IMR-90 (cell line): ENCODE results near the gene KLK8. TPM values are rescaled to one million over a fixed set of nuclear protein-coding genes. Genes with fewer than 3 reads are reported as not detected.

Experiments used
- ATAC-seq: fragments of 200-7000 bp; cut with Tn5 transposase; 2 replicates; pipeline ENCODE4 v1.9.1; 2020; ENCODE audit warnings: low read depth, mild to moderate bottlenecking, moderate library complexity
- BruUV-seq: library from RNA; stranded (reverse); fragments of 400-500 nt; replicated peaks from 2 replicates; lab custom pipeline; 2021; lab: Mats Ljungman, UMichigan
- CTCF ChIA-PET: fragments of 300-600 bp; formaldehyde crosslinking; extraction: SDS; loops from one replicate; lab custom pipeline; 2021; ENCODE audit warnings: antibody characterized with exemption; lab: Yijun Ruan, JAX
- POLR2A ChIA-PET: fragments of 300-600 bp; sonication (Branson Sonifier 250); formaldehyde crosslinking; loops from one replicate; lab custom pipeline; 2022; ENCODE audit warnings: antibody characterized with exemption; ENCODE audit not compliant: unreplicated experiment; lab: Charles Lee
- DNase-seq: peaks from one replicate; pipeline ENCODE4 v3.0.0; 2013
- H2AFZ ChIP-seq: replicated peaks from 2 replicates; pipeline ENCODE3; 2013; ENCODE audit warnings: low read length, mild to moderate bottlenecking; ENCODE audit not compliant: poor library complexity
- H2AK5ac ChIP-seq: 2 replicates; pipeline ENCODE4 v1.6.1; 2013; ENCODE audit warnings: low read depth, low read length, inconsistent platforms
- H2AK9ac ChIP-seq: replicated peaks from 2 replicates; pipeline ENCODE3; 2013; ENCODE audit warnings: mild to moderate bottlenecking, low read depth, low read length, moderate library complexity; ENCODE audit not compliant: poor library complexity
- H2BK120ac ChIP-seq: 2 replicates; pipeline ENCODE4 v1.6.1; 2013; ENCODE audit warnings: low read depth, low read length, inconsistent platforms
- H2BK15ac ChIP-seq: 3 replicates; pipeline ENCODE4 v1.6.1; 2013; ENCODE audit warnings: low read depth, low read length, inconsistent platforms
- H2BK20ac ChIP-seq: 2 replicates; pipeline ENCODE4 v1.6.1; 2013; ENCODE audit warnings: low read depth, mild to moderate bottlenecking, inconsistent platforms, low read length, moderate library complexity
- H2BK5ac ChIP-seq: 2 replicates; pipeline ENCODE4 v1.6.1; 2013; ENCODE audit warnings: mild to moderate bottlenecking, low read depth, low read length, inconsistent platforms; ENCODE audit not compliant: poor library complexity, severe bottlenecking
- H3K14ac ChIP-seq: replicated peaks from 2 replicates; pipeline ENCODE4 v1.6.1; 2013; ENCODE audit warnings: low read depth, low read length, inconsistent platforms
- H3K18ac ChIP-seq: 2 replicates; pipeline ENCODE4 v1.6.1; 2013; ENCODE audit warnings: low read depth, low read length, control low read depth
- H3K23ac ChIP-seq: 2 replicates; pipeline ENCODE4 v1.6.1; 2013; ENCODE audit warnings: low read depth, low read length, inconsistent platforms
- H3K27ac ChIP-seq: 2 replicates; pipeline ENCODE4 v1.5.1; 2013; ENCODE audit warnings: mild to moderate bottlenecking, control low read depth, low read length; ENCODE audit not compliant: insufficient read depth
- H3K27me3 ChIP-seq: 2 replicates; pipeline ENCODE4 v1.6.1; 2013; ENCODE audit warnings: low read length; ENCODE audit not compliant: control insufficient read depth, insufficient read depth
- H3K36me3 ChIP-seq: 2 replicates; pipeline ENCODE4 v1.6.1; 2013; ENCODE audit warnings: low read length, mixed read lengths; ENCODE audit not compliant: control insufficient read depth, insufficient read depth
- H3K4ac ChIP-seq: 2 replicates; pipeline ENCODE4 v1.6.1; 2013; ENCODE audit warnings: low read depth, low read length, inconsistent platforms
- H3K4me1 ChIP-seq: 2 replicates; pipeline ENCODE4 v1.6.1; 2013; ENCODE audit warnings: low read length, mixed read lengths; ENCODE audit not compliant: control insufficient read depth, insufficient read depth
- H3K4me2 ChIP-seq: 2 replicates; pipeline ENCODE4 v1.6.1; 2013; ENCODE audit warnings: low read depth, mild to moderate bottlenecking, control low read depth, low read length, moderate library complexity
- H3K4me3 ChIP-seq: 2 replicates; pipeline ENCODE4 v1.5.1; 2013; ENCODE audit warnings: low read depth, mild to moderate bottlenecking, control low read depth, low read length, moderate library complexity; ENCODE audit not compliant: insufficient read depth
- H3K56ac ChIP-seq: 2 replicates; pipeline ENCODE4 v1.6.1; 2013; ENCODE audit warnings: low read length, inconsistent platforms; ENCODE audit not compliant: insufficient read depth; ENCODE audit errors: extremely low read depth
- H3K79me1 ChIP-seq, 2 experiments: 2 replicates each; pipeline ENCODE4 v1.6.1; 2013; ENCODE audit warnings: low read length in 2 of 2, inconsistent platforms in 1 of 2, low read depth in 1 of 2
- H3K9ac ChIP-seq: 2 replicates; pipeline ENCODE4 v1.6.1; 2013; ENCODE audit warnings: low read depth, low read length, control low read depth
- H3K9me1 ChIP-seq: 2 replicates; pipeline ENCODE4 v1.6.1; 2013; ENCODE audit warnings: low read length, inconsistent platforms; ENCODE audit not compliant: insufficient read depth
- H3K9me3 ChIP-seq: 2 replicates; pipeline ENCODE4 v1.6.1; 2013; ENCODE audit warnings: low read length; ENCODE audit not compliant: control insufficient read depth, insufficient read depth
- H4K20me1 ChIP-seq: 2 replicates; pipeline ENCODE4 v1.6.1; 2013; ENCODE audit warnings: low read length, inconsistent platforms; ENCODE audit not compliant: insufficient read depth
- H4K5ac ChIP-seq: 2 replicates; pipeline ENCODE4 v1.6.1; 2013; ENCODE audit warnings: mild to moderate bottlenecking, low read depth, low read length, control low read depth
- H4K8ac ChIP-seq, 2 experiments: 2 replicates each; pipeline ENCODE4 v1.6.1; 2013; ENCODE audit warnings: low read depth in 2 of 2, low read length in 2 of 2, control low read depth in 1 of 2, inconsistent platforms in 1 of 2
- H4K91ac ChIP-seq: 2 replicates; pipeline ENCODE4 v1.6.1; 2013; ENCODE audit warnings: low read depth, low read length, inconsistent platforms; ENCODE audit not compliant: insufficient read depth
- BHLHE40 ChIP-seq: fragments of 150-350 bp; IDR thresholded peaks from 2 replicates; pipeline ENCODE4 v1.6.1; 2016; ENCODE audit warnings: mild to moderate bottlenecking, low read depth, low read length
- CEBPB ChIP-seq: IDR thresholded peaks from 2 replicates; pipeline ENCODE4 v1.6.1; 2012; ENCODE audit warnings: low read depth, low read length, improper control_type of control experiment
- CHD1 ChIP-seq: IDR thresholded peaks from 2 replicates; pipeline ENCODE4 v1.6.1; 2012; ENCODE audit warnings: low read depth, low read length, improper control_type of control experiment
- FOS ChIP-seq: fragments of 150-350 bp; IDR thresholded peaks from 2 replicates; pipeline ENCODE4 v1.6.1; 2016; ENCODE audit warnings: low read depth, low read length
- MAFK ChIP-seq: IDR thresholded peaks from 2 replicates; pipeline ENCODE4 v1.6.1; 2012; ENCODE audit warnings: low read depth, low read length, improper control_type of control experiment
- MAZ ChIP-seq: IDR thresholded peaks from 2 replicates; pipeline ENCODE4 v1.6.1; 2012; ENCODE audit warnings: low read depth, mild to moderate bottlenecking, low read length, improper control_type of control experiment, moderate library complexity, borderline replicate concordance
- MXI1 ChIP-seq: IDR thresholded peaks from 2 replicates; pipeline ENCODE4 v1.6.1; 2012; ENCODE audit warnings: low read depth, mild to moderate bottlenecking, low read length, moderate library complexity, borderline replicate concordance
- POLR2A ChIP-seq: IDR thresholded peaks from 2 replicates; pipeline ENCODE4 v1.6.1; 2012; ENCODE audit warnings: mild to moderate bottlenecking, low read depth, low read length
- RCOR1 ChIP-seq: IDR thresholded peaks from 2 replicates; pipeline ENCODE4 v1.6.1; 2012; ENCODE audit warnings: mild to moderate bottlenecking, low read length, improper control_type of control experiment; ENCODE audit not compliant: insufficient replicate concordance
- SMC3 ChIP-seq: fragments of 150-350 bp; IDR thresholded peaks from 2 replicates; pipeline ENCODE4 v1.6.1; 2016; ENCODE audit warnings: low read depth, mild to moderate bottlenecking, antibody characterized with exemption, low read length, moderate library complexity
- WGBS, 2 experiments: methylation state at CpG; one replicate each; pipeline versions ENCODE4 v1.1.5 to v1.1.7; 2013; ENCODE audit warnings: missing lambda C conversion rate in 2 of 2; ENCODE audit not compliant: insufficient read length in 1 of 2; ENCODE audit errors: extremely low coverage in 2 of 2; 5-methylcytosine and 5-hydroxymethylcytosine counted together
- dilution Hi-C: fragments of 300-500 bp; cut with HindIII; formaldehyde crosslinking; loops from one replicate; pipeline ENCODE4 v1.14.3; 2018; ENCODE audit warnings: low sequenced_read_pairs; ENCODE audit not compliant: unreplicated experiment
- in situ Hi-C: fragments of 300-500 bp; cut with MboI; formaldehyde crosslinking; loops from 3 replicates; pipeline ENCODE4 v1.14.3; 2019; ENCODE audit warnings: low sequenced_read_pairs, inconsistent platforms, mixed read lengths
- intact Hi-C: fragments of 100-400 bp; cut with micrococcal nuclease; formaldehyde crosslinking; loops from 2 replicates; pipeline ENCODE4 v1.10.0; 2022
- polyA plus RNA-seq, 3 experiments: library from polyadenylated mRNA; depleted of rRNA; stranded (reverse); fragments of >200 nt; gene quantifications; 2 replicates each; pipeline ENCODE4 v1.2.3, GENCODE V29; 2012; ENCODE audit warnings: low replicate concordance in 1 of 3
- total RNA-seq: library from RNA; depleted of rRNA; stranded (reverse); fragments of >200 nt; gene quantifications from 2 replicates; pipeline ENCODE4 v1.2.3, GENCODE V29; 2012
- TF ChIP-seq, protein P1 (sequence below): fragments of 150-350 bp; IDR thresholded peaks from 2 replicates; pipeline ENCODE4 v1.6.1; 2017; ENCODE audit warnings: mild to moderate bottlenecking, antibody characterized with exemption, low read length, low read depth
- TF ChIP-seq, protein P2 (sequence below): fragments of 150-350 bp; IDR thresholded peaks from 2 replicates; pipeline ENCODE4 v1.6.1; 2016; ENCODE audit warnings: low read depth, mild to moderate bottlenecking, low read length, moderate library complexity, borderline replicate concordance

Gene KLK8
- total and polyA plus RNA-seq, 2 of the 4 experiments (the other 2 are of a cell fraction): not detected

DNA sequence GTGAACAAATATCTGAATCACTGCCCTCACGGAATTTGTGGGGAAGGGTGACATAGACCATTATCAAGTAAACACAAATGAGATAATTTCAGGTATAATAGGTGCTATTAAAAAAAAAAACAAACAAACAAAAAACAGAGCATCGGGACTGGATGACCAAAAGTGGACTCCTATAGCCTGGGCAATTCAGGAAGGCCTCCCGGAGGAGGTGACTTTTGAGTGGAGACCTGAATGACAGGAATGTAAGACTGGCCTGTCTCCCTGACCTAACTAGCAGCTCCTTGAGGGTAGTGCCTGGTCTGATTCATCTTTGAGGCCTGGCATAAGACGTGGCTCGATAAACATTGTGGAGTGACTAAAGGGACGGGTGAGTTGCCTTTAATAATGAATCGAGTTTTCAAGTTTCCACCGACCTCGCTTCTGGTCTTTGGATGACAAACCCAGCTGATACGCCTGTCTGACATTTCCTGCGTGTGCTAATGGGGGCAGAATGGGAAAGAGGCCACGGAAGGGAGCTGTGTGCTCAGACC lies 11.3 kb upstream of the KLK8 start:
- no peak overlapping the region for H2BK20ac ChIP-seq
- H3K23ac ChIP-seq: no peak overlapping the region
- no peak overlapping the region for H3K4ac ChIP-seq
- H2BK15ac ChIP-seq: no peak overlapping the region
- TF ChIP-seq MAZ (no peak), MXI1 (no peak), POLR2A (no peak), CEBPB (no peak), MAFK (no peak), CHD1 (no peak), BHLHE40 (no peak), RCOR1 (no peak), SMC3 (no peak), FOS (no peak)
- TF ChIP-seq, protein P1, sequence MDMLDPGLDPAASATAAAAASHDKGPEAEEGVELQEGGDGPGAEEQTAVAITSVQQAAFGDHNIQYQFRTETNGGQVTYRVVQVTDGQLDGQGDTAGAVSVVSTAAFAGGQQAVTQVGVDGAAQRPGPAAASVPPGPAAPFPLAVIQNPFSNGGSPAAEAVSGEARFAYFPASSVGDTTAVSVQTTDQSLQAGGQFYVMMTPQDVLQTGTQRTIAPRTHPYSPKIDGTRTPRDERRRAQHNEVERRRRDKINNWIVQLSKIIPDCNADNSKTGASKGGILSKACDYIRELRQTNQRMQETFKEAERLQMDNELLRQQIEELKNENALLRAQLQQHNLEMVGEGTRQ: no peak
- TF ChIP-seq, protein P2, sequence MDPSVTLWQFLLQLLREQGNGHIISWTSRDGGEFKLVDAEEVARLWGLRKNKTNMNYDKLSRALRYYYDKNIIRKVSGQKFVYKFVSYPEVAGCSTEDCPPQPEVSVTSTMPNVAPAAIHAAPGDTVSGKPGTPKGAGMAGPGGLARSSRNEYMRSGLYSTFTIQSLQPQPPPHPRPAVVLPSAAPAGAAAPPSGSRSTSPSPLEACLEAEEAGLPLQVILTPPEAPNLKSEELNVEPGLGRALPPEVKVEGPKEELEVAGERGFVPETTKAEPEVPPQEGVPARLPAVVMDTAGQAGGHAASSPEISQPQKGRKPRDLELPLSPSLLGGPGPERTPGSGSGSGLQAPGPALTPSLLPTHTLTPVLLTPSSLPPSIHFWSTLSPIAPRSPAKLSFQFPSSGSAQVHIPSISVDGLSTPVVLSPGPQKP: no peak
- no peak overlapping the region for H2BK120ac ChIP-seq
- in situ Hi-C loops: no loop called here
- POLR2A ChIA-PET: no interaction called here
- peaks cover 5% of the 10 kb centered on the region; the same call in 1 of the 2 replicates for H3K27me3 ChIP-seq
- H4K5ac ChIP-seq: no peak overlapping the region
- no peak overlapping the region for H4K8ac ChIP-seq
- no peak overlapping the region for H3K18ac ChIP-seq
- H3K9me1 ChIP-seq: no peaks in the 10 kb centered on the region
- no peak overlapping the region for H3K4me3 ChIP-seq
- no TSS peak for BruUV-seq
- H3K79me1 ChIP-seq: no peaks in the 10 kb centered on the region
- CTCF ChIA-PET: interaction anchor here (0.7 kb wide), 1 partner anchor 8 kb away, joined by 3 read pairs; no protein-coding TSS in a partner anchor
- no peak overlapping the region for H3K56ac ChIP-seq
- H3K9me3 ChIP-seq: peaks cover 2% of the 10 kb centered on the region; the same call in 1 of the 2 replicates
- no peak overlapping the region for H3K9ac ChIP-seq
- H3K4me1 ChIP-seq: no peaks in the 10 kb centered on the region
- no peak overlapping the region for H2AFZ ChIP-seq
- no peak overlapping the region for H3K27ac ChIP-seq
- intact Hi-C loops: loop anchor here (10.0 kb wide), 1 partner anchor 658 kb away; no protein-coding TSS in a partner anchor
- H4K20me1 ChIP-seq: no peaks in the 10 kb centered on the region
- WGBS, 2 experiments: 54% methylated on average over 7 of the region's 12 CpGs; no CpG with 5 or more reads in 1 of the 2 experiments
- dilution Hi-C loops: no loop called here
- no peak for ATAC-seq
- no peak overlapping the region for H2AK5ac ChIP-seq
- no peak overlapping the region for H4K91ac ChIP-seq
- no peak overlapping the region for H3K14ac ChIP-seq
- no peaks in the 10 kb centered on the region for H3K36me3 ChIP-seq
- DNase-seq: no peak
- H2AK9ac ChIP-seq: no peak overlapping the region
- no peak overlapping the region for H2BK5ac ChIP-seq
- no peak overlapping the region for H3K4me2 ChIP-seq
